ENCODE results near the gene ARMH2. TPM values are rescaled to one million over a fixed set of nuclear protein-coding genes. Genes with fewer than 3 reads are reported as not detected.

Gene ARMH2
- total RNA-seq (1 to 10 TPM; 1.3 to 9.4 (median 5.0) TPM), polyA plus RNA-seq (under 1 TPM in 1 of 2 donors, not detected in 1; 0.70 TPM), total RNA-seq (0.40 reads per million)

GRCh38 chr6:24798740-24799540, at the start of gene ARMH2:
ARMH2 (minus strand) TSS chr6:24798917; CDS start chr6:24798857, 60 bp downstream.
- ATAC-seq (peak; percentile 49), DNase-seq (no peak)
- Histone ChIP-seq H3K27ac (ENCODE audit: low read depth, low read length) (no peak within 1 kb of the TSS), H3K36me3 (ENCODE audit: control insufficient read depth in 2 of 3, insufficient read depth in 3 of 3, low read length in 3 of 3) (peaks cover 0 to 18% (median 6%) of the 10 kb centered on the region in 3 experiments), H3K4me1 (ENCODE audit: control insufficient read depth in 2 of 2, insufficient read depth in 2 of 2, low read length in 2 of 2) (no peaks in the 10 kb centered on the region), H3K4me3 (ENCODE audit: low read length) (no peak within 1 kb of the TSS), H3K27me3 (ENCODE audit: control insufficient read depth in 2 of 2, insufficient read depth in 2 of 2, low read length in 2 of 2) (no peaks in the 10 kb centered on the region), H3K9me3 (ENCODE audit: control insufficient read depth in 2 of 3, low read length in 3 of 3) (no peaks in the 10 kb centered on the region)
- intact Hi-C loops (cut with micrococcal nuclease): no loop called here
- Mint-ChIP-seq H3K27ac (peak within 1 kb of the TSS; percentile 8 to 85 (median 56)), H3K9me3 (peaks cover 0 to 8% (median 0%) of the 10 kb centered on the region in 11 donors), H3K4me3 (peak within 1 kb of the TSS in 4 of 10 donors; percentile 3 to 33 (median 8)), H3K36me3 (peaks cover 5 to 22% (median 6%) of the 10 kb centered on the region in 5 donors), H3K27me3 (no peaks in the 10 kb centered on the region), H3K4me1 (peaks cover 6 to 28% (median 12%) of the 10 kb centered on the region in 7 donors)
- ChIA-PET POLR2A (interaction anchor here (0.9 kb wide), 1 partner anchor 8 kb away, joined by 3 read pairs; no protein-coding TSS in a partner anchor), CTCF (no interaction called here)

- H3K4me1 Mint-ChIP-seq: peaks cover 26 to 84% (median 65%) of the 10 kb centered on the region in 7 donors
- H3K9me3 Mint-ChIP-seq: peaks cover 0 to 3% (median 0%) of the 10 kb centered on the region in 11 donors
- Histone ChIP-seq H3K4me3 (ENCODE audit: low read length) (no peak overlapping the region), H3K9me3 (ENCODE audit: control insufficient read depth in 2 of 3, low read length in 3 of 3) (no peaks in the 10 kb centered on the region), H3K36me3 (ENCODE audit: control insufficient read depth in 2 of 3, insufficient read depth in 3 of 3, low read length in 3 of 3) (peaks cover 65 to 96% (median 80%) of the 10 kb centered on the region in 3 experiments), H3K4me1 (ENCODE audit: control insufficient read depth in 2 of 2, insufficient read depth in 2 of 2, low read length in 2 of 2) (peaks cover 0 to 31% of the 10 kb centered on the region in 2 donors), H3K27ac (ENCODE audit: low read depth, low read length) (no peak overlapping the region), H3K27me3 (ENCODE audit: control insufficient read depth in 2 of 2, insufficient read depth in 2 of 2, low read length in 2 of 2) (no peaks in the 10 kb centered on the region)
- ChIA-PET CTCF (interaction anchor here (0.9 to 1.0 kb wide), 2 partner anchors 12 to 170 kb away, joined by 3 to 6 read pairs; no protein-coding TSS in a partner anchor), POLR2A (interaction anchor here (2.5 to 2.7 kb wide), 2 partner anchors 12 to 169 kb away, joined by 7 to 9 read pairs; no protein-coding TSS in a partner anchor)
- no peak for DNase-seq
- H3K27ac Mint-ChIP-seq: peak overlapping the region; percentile 58 to 94 (median 88)
- H3K36me3 Mint-ChIP-seq: peaks cover 5 to 79% (median 66%) of the 10 kb centered on the region in 5 donors
- peak overlapping the region in 1 of 10 donors; percentile 9 for H3K4me3 Mint-ChIP-seq
- no peak for ATAC-seq
- H3K27me3 Mint-ChIP-seq: no peaks in the 10 kb centered on the region
- intact Hi-C loops (cut with micrococcal nuclease): no loop called here
Observed at GRCh38 chr6:24848461-24848860, 49.7 kb upstream of the ARMH2 start.

- Histone ChIP-seq H3K4me1 (ENCODE audit: control insufficient read depth in 2 of 2, insufficient read depth in 2 of 2, low read length in 2 of 2) (peaks cover 0 to 42% of the 10 kb centered on the region in 2 donors), H3K9me3 (ENCODE audit: control insufficient read depth in 2 of 3, low read length in 3 of 3) (no peaks in the 10 kb centered on the region), H3K27ac (ENCODE audit: low read depth, low read length) (peak overlapping the region; percentile 50), H3K36me3 (ENCODE audit: control insufficient read depth in 2 of 3, insufficient read depth in 3 of 3, low read length in 3 of 3) (peaks cover 65 to 96% (median 80%) of the 10 kb centered on the region in 3 experiments), H3K4me3 (ENCODE audit: low read length) (no peak overlapping the region), H3K27me3 (ENCODE audit: control insufficient read depth in 2 of 2, insufficient read depth in 2 of 2, low read length in 2 of 2) (no peaks in the 10 kb centered on the region)
- intact Hi-C loops (cut with micrococcal nuclease): no loop called here
- ATAC-seq (no peak), DNase-seq (no peak)
- H3K9me3 Mint-ChIP-seq: peaks cover 0 to 4% (median 0%) of the 10 kb centered on the region in 11 donors
- H3K36me3 Mint-ChIP-seq: peaks cover 5 to 79% (median 64%) of the 10 kb centered on the region in 5 donors
- H3K4me3 Mint-ChIP-seq: peak overlapping the region in 4 of 10 donors; percentile 26 to 62 (median 36)
- peaks cover 34 to 87% (median 68%) of the 10 kb centered on the region in 7 donors for H3K4me1 Mint-ChIP-seq
- H3K27me3 Mint-ChIP-seq: no peaks in the 10 kb centered on the region
- H3K27ac Mint-ChIP-seq: peak overlapping the region; percentile 45 to 94 (median 88)
- ChIA-PET POLR2A (interaction anchor here (0.7 to 2.5 kb wide), 3 partner anchors 9 to 170 kb away, joined by 3 to 7 read pairs (median 6); no protein-coding TSS in a partner anchor), CTCF (no interaction called here)
Observed at GRCh38 chr6:24847402-24847801, 48.7 kb upstream of the ARMH2 start.

- Mint-ChIP-seq H3K9me3 (peaks cover 0 to 4% (median 0%) of the 10 kb centered on the region in 11 donors), H3K27me3 (no peaks in the 10 kb centered on the region), H3K27ac (peak overlapping the region; percentile 40 to 94 (median 84)), H3K4me3 (peak overlapping the region in 3 of 10 donors; percentile 12 to 34 (median 30)), H3K36me3 (peaks cover 5 to 84% (median 72%) of the 10 kb centered on the region in 5 donors), H3K4me1 (peaks cover 47 to 96% (median 79%) of the 10 kb centered on the region in 7 donors)
- Histone ChIP-seq H3K27me3 (ENCODE audit: control insufficient read depth in 2 of 2, insufficient read depth in 2 of 2, low read length in 2 of 2) (no peaks in the 10 kb centered on the region), H3K9me3 (ENCODE audit: control insufficient read depth in 2 of 3, low read length in 3 of 3) (no peaks in the 10 kb centered on the region), H3K36me3 (ENCODE audit: control insufficient read depth in 2 of 3, insufficient read depth in 3 of 3, low read length in 3 of 3) (peaks cover 73 to 99% (median 84%) of the 10 kb centered on the region in 3 experiments), H3K4me1 (ENCODE audit: control insufficient read depth in 2 of 2, insufficient read depth in 2 of 2, low read length in 2 of 2) (peaks cover 0 to 54% of the 10 kb centered on the region in 2 donors), H3K27ac (ENCODE audit: low read depth, low read length) (peak overlapping the region; percentile 26), H3K4me3 (ENCODE audit: low read length) (no peak overlapping the region)
- DNase-seq: no peak
- ChIA-PET POLR2A (interaction anchor here (0.7 to 1.7 kb wide), 8 partner anchors 9 to 217 kb away, joined by 3 to 4 read pairs (median 4); no protein-coding TSS in a partner anchor), CTCF (interaction anchor here (1.2 to 2.3 kb wide), 2 partner anchors 146 to 169 kb away, joined by 3 to 5 read pairs; no protein-coding TSS in a partner anchor)
- intact Hi-C loops (cut with micrococcal nuclease): no loop called here
- peak; percentile 61 for ATAC-seq
Observed at GRCh38 chr6:24845578-24845977, 46.9 kb upstream of the ARMH2 start.

- POLR2A ChIA-PET: interaction anchor here (0.8 to 1.8 kb wide), 8 partner anchors 8 to 182 kb away, joined by 3 to 8 read pairs (median 4); no protein-coding TSS in a partner anchor
- intact Hi-C loops (cut with micrococcal nuclease): loop anchor here in 1 of 2 donors (1.0 kb wide), 1 partner anchor 7 kb away; no protein-coding TSS in a partner anchor
- Histone ChIP-seq H3K4me3 (ENCODE audit: low read length) (no peak overlapping the region), H3K4me1 (ENCODE audit: control insufficient read depth in 2 of 2, insufficient read depth in 2 of 2, low read length in 2 of 2) (peaks cover 0 to 61% of the 10 kb centered on the region in 2 donors), H3K36me3 (ENCODE audit: control insufficient read depth in 2 of 3, insufficient read depth in 3 of 3, low read length in 3 of 3) (peaks cover 72 to 99% (median 80%) of the 10 kb centered on the region in 3 experiments), H3K9me3 (ENCODE audit: control insufficient read depth in 2 of 3, low read length in 3 of 3) (no peaks in the 10 kb centered on the region), H3K27ac (ENCODE audit: low read depth, low read length) (peak overlapping the region; percentile 26), H3K27me3 (ENCODE audit: control insufficient read depth in 2 of 2, insufficient read depth in 2 of 2, low read length in 2 of 2) (no peaks in the 10 kb centered on the region)
- Mint-ChIP-seq H3K36me3 (peaks cover 5 to 84% (median 72%) of the 10 kb centered on the region in 5 donors), H3K4me1 (peaks cover 50 to 96% (median 83%) of the 10 kb centered on the region in 7 donors), H3K9me3 (peaks cover 0 to 4% (median 0%) of the 10 kb centered on the region in 11 donors), H3K27me3 (no peaks in the 10 kb centered on the region), H3K27ac (peak overlapping the region in 8 of 9 donors; percentile 79 to 94 (median 90)), H3K4me3 (peak overlapping the region in 4 of 10 donors; percentile 30 to 62 (median 41))
- DNase-seq: no peak
- CTCF ChIA-PET: interaction anchor here (0.9 to 2.3 kb wide), 3 partner anchors 147 to 210 kb away, joined by 3 to 5 read pairs (median 3); no protein-coding TSS in a partner anchor
- no peak for ATAC-seq
Observed at GRCh38 chr6:24844903-24845302, 46.2 kb upstream of the ARMH2 start.

- H3K27me3 Mint-ChIP-seq: no peaks in the 10 kb centered on the region
- H3K4me1 Mint-ChIP-seq: peaks cover 54 to 96% (median 84%) of the 10 kb centered on the region in 7 donors
- Histone ChIP-seq H3K27ac (ENCODE audit: low read depth, low read length) (no peak overlapping the region), H3K4me3 (ENCODE audit: low read length) (no peak overlapping the region), H3K9me3 (ENCODE audit: control insufficient read depth in 2 of 3, low read length in 3 of 3) (no peaks in the 10 kb centered on the region), H3K27me3 (ENCODE audit: control insufficient read depth in 2 of 2, insufficient read depth in 2 of 2, low read length in 2 of 2) (no peaks in the 10 kb centered on the region), H3K36me3 (ENCODE audit: control insufficient read depth in 2 of 3, insufficient read depth in 3 of 3, low read length in 3 of 3) (peaks cover 65 to 94% (median 76%) of the 10 kb centered on the region in 3 experiments), H3K4me1 (ENCODE audit: control insufficient read depth in 2 of 2, insufficient read depth in 2 of 2, low read length in 2 of 2) (peaks cover 0 to 69% of the 10 kb centered on the region in 2 donors)
- intact Hi-C loops (cut with micrococcal nuclease): loop anchor here in 1 of 2 donors (1.0 kb wide), 1 partner anchor 8 kb away; no protein-coding TSS in a partner anchor
- no peak for DNase-seq
- H3K36me3 Mint-ChIP-seq: peaks cover 5 to 83% (median 73%) of the 10 kb centered on the region in 5 donors
- ChIA-PET CTCF (interaction anchor here (0.7 to 1.6 kb wide), 4 partner anchors 151 to 421 kb away, joined by 3 to 6 read pairs (median 3); no protein-coding TSS in a partner anchor), POLR2A (interaction anchor here (0.8 to 1.8 kb wide), 4 partner anchors 9 to 139 kb away, joined by 3 to 8 read pairs (median 4); no protein-coding TSS in a partner anchor)
- no peak for ATAC-seq
- peak overlapping the region in 7 of 9 donors; percentile 48 to 94 (median 73) for H3K27ac Mint-ChIP-seq
- peak overlapping the region in 5 of 10 donors; percentile 19 to 72 (median 48) for H3K4me3 Mint-ChIP-seq
- peaks cover 0 to 7% (median 0%) of the 10 kb centered on the region in 11 donors for H3K9me3 Mint-ChIP-seq
Observed at GRCh38 chr6:24844061-24844460, 45.3 kb upstream of the ARMH2 start.
